ENCODE results near the gene ZFHX3. TPM values are rescaled to one million over a fixed set of nuclear protein-coding genes. Genes with fewer than 3 reads are reported as not detected.

The ZFHX3 gene
- total RNA-seq, 1 experiment from 2014 or later, result 5.1 TPM

- Histone ChIP-seq H3K27ac (no peak overlapping the region), H3K9me3 (replicated peaks) (no peaks in the 10 kb centered on the region), H3K27me3 (no peaks in the 10 kb centered on the region), H3K4me3 (no peak overlapping the region), H3K4me1 (no peaks in the 10 kb centered on the region), H3K36me3 (no peaks in the 10 kb centered on the region)
- DNase-seq, result no peak
These were observed 149.6 kb downstream of the ZFHX3 start for GRCh38 chr16:72898216-72898825.

GRCh38 chr16:72897707-72898106 lies 150.2 kb downstream of the ZFHX3 start:
- no peaks in the 10 kb centered on the region for H3K4me1 ChIP-seq
- H3K27me3 ChIP-seq, result no peaks in the 10 kb centered on the region
- no peak for DNase-seq
- no peaks in the 10 kb centered on the region for H3K9me3 ChIP-seq (replicated peaks)
- no peak overlapping the region for H3K4me3 ChIP-seq
- H3K36me3 ChIP-seq, result no peaks in the 10 kb centered on the region
- H3K27ac ChIP-seq, result no peak overlapping the region

- no peak for DNase-seq
These were observed 151.3 kb downstream of the ZFHX3 start for GRCh38 chr16:72896485-72897118.

GRCh38 chr16:72895951-72896350 lies 152.0 kb downstream of the ZFHX3 start:
- DNase-seq, result no peak
- Histone ChIP-seq H3K4me3 (no peak overlapping the region), H3K36me3 (no peaks in the 10 kb centered on the region), H3K27me3 (no peaks in the 10 kb centered on the region), H3K9me3 (replicated peaks) (no peaks in the 10 kb centered on the region), H3K4me1 (no peaks in the 10 kb centered on the region), H3K27ac (no peak overlapping the region)

More at GRCh38 chr16:72896485-72897118, 151.3 kb downstream of the ZFHX3 start:
- H3K36me3 ChIP-seq, result no peaks in the 10 kb centered on the region
- H3K9me3 ChIP-seq (replicated peaks), result no peaks in the 10 kb centered on the region
- no peaks in the 10 kb centered on the region for H3K4me1 ChIP-seq
- no peak overlapping the region for H3K4me3 ChIP-seq
- no peaks in the 10 kb centered on the region for H3K27me3 ChIP-seq
- no peak overlapping the region for H3K27ac ChIP-seq

- H3K36me3 ChIP-seq, result no peaks in the 10 kb centered on the region
- no peak overlapping the region for H3K27ac ChIP-seq
- no peaks in the 10 kb centered on the region for H3K4me1 ChIP-seq
- DNase-seq, result no peak
- H3K27me3 ChIP-seq, result no peaks in the 10 kb centered on the region
- H3K9me3 ChIP-seq (replicated peaks), result no peaks in the 10 kb centered on the region
- no peak overlapping the region for H3K4me3 ChIP-seq
These were observed 153.4 kb downstream of the ZFHX3 start for GRCh38 chr16:72894293-72895151.

GRCh38 chr16:72891291-72892227 lies 156.4 kb downstream of the ZFHX3 start:
- no peaks in the 10 kb centered on the region for H3K36me3 ChIP-seq
- no peaks in the 10 kb centered on the region for H3K9me3 ChIP-seq (replicated peaks)
- no peak for DNase-seq
- no peak overlapping the region for H3K27ac ChIP-seq
- no peak overlapping the region for H3K4me3 ChIP-seq
- no peaks in the 10 kb centered on the region for H3K4me1 ChIP-seq
- no peaks in the 10 kb centered on the region for H3K27me3 ChIP-seq

GRCh38 chr16:72890587-72890986 lies 157.3 kb downstream of the ZFHX3 start:
- no peaks in the 10 kb centered on the region for H3K9me3 ChIP-seq (replicated peaks)
- H3K27me3 ChIP-seq, result no peaks in the 10 kb centered on the region
- no peak for DNase-seq
- H3K27ac ChIP-seq, result no peak overlapping the region
- no peaks in the 10 kb centered on the region for H3K4me1 ChIP-seq
- H3K36me3 ChIP-seq, result no peaks in the 10 kb centered on the region
- no peak overlapping the region for H3K4me3 ChIP-seq

- H3K4me3 ChIP-seq, result no peak overlapping the region
- no peak overlapping the region for H3K27ac ChIP-seq
- DNase-seq, result no peak
- no peaks in the 10 kb centered on the region for H3K9me3 ChIP-seq (replicated peaks)
- no peaks in the 10 kb centered on the region for H3K4me1 ChIP-seq
- no peaks in the 10 kb centered on the region for H3K36me3 ChIP-seq
- no peaks in the 10 kb centered on the region for H3K27me3 ChIP-seq
These were observed 158.0 kb downstream of the ZFHX3 start for GRCh38 chr16:72889616-72890582.

- Histone ChIP-seq H3K4me3 (no peak overlapping the region), H3K36me3 (no peaks in the 10 kb centered on the region), H3K27ac (no peak overlapping the region), H3K4me1 (no peaks in the 10 kb centered on the region), H3K27me3 (no peaks in the 10 kb centered on the region), H3K9me3 (replicated peaks) (no peaks in the 10 kb centered on the region)
- DNase-seq, result no peak
These were observed 160.4 kb downstream of the ZFHX3 start for GRCh38 chr16:72887537-72887936.

GRCh38 chr16:72886346-72886974 lies 161.5 kb downstream of the ZFHX3 start:
- H3K4me1 ChIP-seq, result no peaks in the 10 kb centered on the region
- no peaks in the 10 kb centered on the region for H3K36me3 ChIP-seq
- H3K27me3 ChIP-seq, result no peaks in the 10 kb centered on the region
- H3K27ac ChIP-seq, result no peak overlapping the region
- no peak overlapping the region for H3K4me3 ChIP-seq
- no peak for DNase-seq
- H3K9me3 ChIP-seq (replicated peaks), result no peaks in the 10 kb centered on the region

GRCh38 chr16:72884573-72884972 lies 163.4 kb downstream of the ZFHX3 start:
- Histone ChIP-seq H3K27me3 (no peaks in the 10 kb centered on the region), H3K9me3 (replicated peaks) (no peaks in the 10 kb centered on the region), H3K36me3 (no peaks in the 10 kb centered on the region), H3K27ac (no peak overlapping the region), H3K4me1 (no peaks in the 10 kb centered on the region), H3K4me3 (no peak overlapping the region)
- DNase-seq, result peak in 1 of 2 experiments; percentile 40

GRCh38 chr16:72884037-72884436 lies 163.9 kb downstream of the ZFHX3 start:
- no peaks in the 10 kb centered on the region for H3K9me3 ChIP-seq (replicated peaks)
- H3K4me3 ChIP-seq, result no peak overlapping the region
- no peaks in the 10 kb centered on the region for H3K27me3 ChIP-seq
- DNase-seq, result no peak
- H3K27ac ChIP-seq, result no peak overlapping the region
- H3K4me1 ChIP-seq, result no peaks in the 10 kb centered on the region
- H3K36me3 ChIP-seq, result no peaks in the 10 kb centered on the region

- no peak for DNase-seq
- no peaks in the 10 kb centered on the region for H3K9me3 ChIP-seq (replicated peaks)
- H3K4me3 ChIP-seq, result no peak overlapping the region
- H3K27me3 ChIP-seq, result no peaks in the 10 kb centered on the region
- H3K36me3 ChIP-seq, result no peaks in the 10 kb centered on the region
- H3K4me1 ChIP-seq, result peaks cover 14% of the 10 kb centered on the region
- H3K27ac ChIP-seq, result no peak overlapping the region
These were observed 168.1 kb downstream of the ZFHX3 start for GRCh38 chr16:72879846-72880245.

Measured in SJCRH30 (cell line).